DMS79 (cell line): ENCODE measurements around the gene TAPT1.
"Not testable (repeated sequence)": the region's sequence is repeated elsewhere in the genome, so short reads cannot be mapped to it uniquely, and the experiment has no call there.

ENCODE experiments used
- DNase-seq: peaks from one replicate; lab custom pipeline; 2025; lab: John Stamatoyannopoulos, UW

TAPT1 gene, protein sequence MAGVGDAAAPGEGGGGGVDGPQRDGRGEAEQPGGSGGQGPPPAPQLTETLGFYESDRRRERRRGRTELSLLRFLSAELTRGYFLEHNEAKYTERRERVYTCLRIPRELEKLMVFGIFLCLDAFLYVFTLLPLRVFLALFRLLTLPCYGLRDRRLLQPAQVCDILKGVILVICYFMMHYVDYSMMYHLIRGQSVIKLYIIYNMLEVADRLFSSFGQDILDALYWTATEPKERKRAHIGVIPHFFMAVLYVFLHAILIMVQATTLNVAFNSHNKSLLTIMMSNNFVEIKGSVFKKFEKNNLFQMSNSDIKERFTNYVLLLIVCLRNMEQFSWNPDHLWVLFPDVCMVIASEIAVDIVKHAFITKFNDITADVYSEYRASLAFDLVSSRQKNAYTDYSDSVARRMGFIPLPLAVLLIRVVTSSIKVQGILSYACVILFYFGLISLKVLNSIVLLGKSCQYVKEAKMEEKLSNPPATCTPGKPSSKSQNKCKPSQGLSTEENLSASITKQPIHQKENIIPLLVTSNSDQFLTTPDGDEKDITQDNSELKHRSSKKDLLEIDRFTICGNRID

DNA sequence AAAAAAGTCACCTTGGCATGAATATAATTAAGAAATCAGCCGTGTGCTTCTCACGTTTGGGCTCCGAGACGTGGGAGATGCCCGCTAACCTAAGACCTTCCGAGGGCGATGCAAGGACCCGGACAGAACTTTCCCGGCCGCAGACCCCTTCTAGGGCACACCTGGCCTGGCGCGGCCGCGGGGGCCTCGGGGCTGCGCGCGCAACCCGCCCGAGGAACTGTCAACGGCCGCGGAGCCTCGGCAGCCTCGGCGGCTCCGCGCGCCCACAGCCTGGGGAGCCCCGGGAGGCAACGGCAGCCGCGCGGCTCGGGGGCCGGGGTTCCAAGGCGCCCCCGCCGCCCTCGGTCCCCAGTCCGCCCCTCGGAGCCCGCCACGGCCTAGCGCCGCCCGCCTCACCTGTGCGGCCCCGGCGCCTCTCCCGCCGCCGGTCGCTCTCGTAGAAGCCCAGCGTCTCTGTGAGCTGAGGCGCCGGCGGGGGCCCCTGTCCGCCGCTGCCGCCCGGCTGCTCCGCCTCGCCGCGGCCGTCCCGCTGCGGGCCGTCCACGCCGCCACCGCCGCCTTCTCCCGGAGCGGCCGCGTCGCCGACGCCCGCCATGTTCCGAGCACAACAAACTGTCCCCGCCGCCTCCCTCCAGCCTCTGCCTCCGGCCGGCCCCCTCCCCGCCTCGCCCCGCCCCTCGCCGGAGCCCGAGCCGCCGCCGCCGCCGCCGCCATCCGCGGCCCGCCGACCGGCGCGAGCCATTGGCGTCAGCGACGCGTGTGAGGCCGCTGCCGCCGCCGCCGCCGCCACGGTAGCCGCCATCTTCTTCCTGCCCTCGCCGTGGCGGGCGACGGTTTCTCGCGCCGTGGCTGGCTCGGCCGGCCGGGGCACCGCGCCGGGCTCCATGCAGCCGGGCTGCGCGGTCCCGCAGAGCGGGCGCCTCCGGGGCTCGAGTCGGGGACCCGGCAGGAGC, at the start of gene TAPT1:
TSS of gene TAPT1 (minus strand) at position 609 of the 953 bp plus-strand sequence. CDS start at position 595, 14 bp downstream.
- no peak for DNase-seq

DNA sequence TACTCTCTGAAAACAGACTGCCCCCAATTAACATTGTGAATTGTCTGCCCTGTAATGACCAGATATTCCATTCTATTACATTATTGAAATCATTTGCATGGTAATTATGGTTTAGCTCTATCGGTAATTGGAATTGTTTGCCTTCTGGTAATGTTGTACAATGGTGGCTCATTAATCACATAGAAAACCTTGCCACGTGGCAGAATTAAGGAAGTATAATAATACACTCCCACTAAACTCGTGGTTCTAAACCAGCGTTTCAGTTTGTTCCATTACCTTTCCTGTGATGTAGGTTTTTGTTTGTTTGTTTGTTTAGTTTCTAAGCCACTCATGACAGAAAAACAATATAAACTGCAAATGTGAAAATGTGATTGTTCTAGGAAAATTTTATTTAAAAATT, 45.1 kb upstream of the TAPT1 start:
- DNase-seq = no peak

DNA sequence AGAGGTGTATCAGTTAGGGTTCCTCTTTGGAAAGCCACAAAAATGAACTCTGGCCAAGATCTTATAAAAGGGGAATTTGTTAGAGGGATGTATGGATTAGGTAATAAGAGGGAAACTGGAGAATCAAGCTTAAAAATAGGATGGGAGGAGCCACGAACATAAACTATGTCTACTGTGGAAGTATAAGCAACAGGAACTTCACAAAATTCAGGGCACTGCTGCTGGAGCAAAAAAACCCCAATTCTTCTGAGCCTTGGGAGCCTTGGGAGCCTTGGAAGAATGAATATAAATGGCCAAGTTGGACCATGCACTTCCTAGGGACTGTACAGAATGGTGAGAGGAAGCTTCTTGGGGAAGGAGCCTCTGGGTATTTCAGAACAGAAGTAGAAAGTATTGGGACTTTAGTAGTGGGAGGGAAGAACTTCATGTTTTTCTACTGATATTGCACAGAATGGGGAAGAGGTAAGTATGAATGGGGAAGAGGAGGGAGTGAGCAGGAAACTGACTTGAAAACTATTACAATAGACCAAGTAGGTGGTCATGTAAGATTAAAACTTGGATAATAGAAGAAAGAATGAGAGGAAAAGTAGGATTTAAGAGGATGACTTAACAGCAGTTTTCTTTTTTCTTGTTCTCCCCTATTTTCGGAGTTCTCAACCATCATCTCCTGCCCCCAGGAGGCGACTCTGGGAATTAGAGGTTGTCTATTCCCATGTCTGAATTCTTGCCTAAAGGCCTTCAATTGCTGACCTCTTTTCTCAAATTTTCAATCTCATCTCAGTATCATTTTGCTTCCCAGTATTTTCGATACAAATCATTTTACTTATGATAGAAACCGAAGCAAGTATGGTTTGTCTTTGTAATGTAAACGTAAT, 44.4 kb upstream of the TAPT1 start:
- no peak for DNase-seq

DNA sequence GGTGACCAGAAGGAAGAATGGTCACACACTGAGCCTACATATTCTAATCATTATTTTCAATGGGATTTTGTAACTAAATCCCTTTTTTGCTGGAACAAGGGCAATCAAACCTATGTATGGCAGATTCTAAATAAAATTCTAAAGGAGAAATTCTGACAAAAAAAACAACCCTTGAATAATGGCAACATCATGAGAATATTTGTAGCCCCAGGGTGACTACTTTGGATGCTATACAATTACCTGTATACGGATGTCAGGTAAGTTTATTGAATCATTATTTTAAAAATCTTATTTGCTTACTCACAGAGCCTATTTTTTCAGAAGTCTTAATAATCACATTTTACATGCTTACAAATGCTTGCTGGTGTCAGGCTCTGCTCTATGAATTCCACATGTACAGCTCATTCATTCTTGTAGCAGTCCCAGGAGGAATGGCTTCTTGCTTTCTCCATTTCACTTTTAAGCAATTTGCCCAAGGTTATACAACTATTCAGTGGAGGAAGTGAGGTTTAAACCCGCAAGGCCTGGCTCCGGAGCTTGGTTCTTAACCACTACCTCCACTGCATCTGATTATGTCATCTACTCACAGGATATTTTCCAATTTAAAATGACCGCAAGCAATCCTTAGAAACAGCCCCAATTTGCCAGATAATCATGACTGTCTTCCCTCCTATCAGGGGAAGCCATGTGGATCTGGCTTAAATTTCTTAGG, 43.6 kb upstream of the TAPT1 start:
- DNase-seq = not testable (repeated sequence)

DNA sequence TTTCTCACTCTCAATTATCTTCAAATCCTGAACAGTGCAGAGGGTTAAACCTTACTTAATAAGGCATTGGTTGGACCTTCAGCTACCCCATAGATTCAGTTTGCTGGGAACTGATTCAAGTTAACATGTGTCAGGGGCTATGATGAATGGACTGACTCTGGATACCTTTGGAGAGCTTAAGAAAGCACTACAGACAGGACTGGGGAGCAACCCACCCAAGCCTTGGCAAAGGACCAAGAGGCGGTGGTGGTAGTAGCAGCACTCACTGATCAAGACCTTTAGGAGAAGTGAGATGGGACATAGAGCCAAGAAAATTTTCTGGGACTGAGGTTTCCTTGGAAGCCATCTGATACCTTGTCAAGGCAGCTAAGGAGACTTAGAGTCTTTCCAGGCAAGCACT, 43.0 kb upstream of the TAPT1 start:
- no peak for DNase-seq

DNA sequence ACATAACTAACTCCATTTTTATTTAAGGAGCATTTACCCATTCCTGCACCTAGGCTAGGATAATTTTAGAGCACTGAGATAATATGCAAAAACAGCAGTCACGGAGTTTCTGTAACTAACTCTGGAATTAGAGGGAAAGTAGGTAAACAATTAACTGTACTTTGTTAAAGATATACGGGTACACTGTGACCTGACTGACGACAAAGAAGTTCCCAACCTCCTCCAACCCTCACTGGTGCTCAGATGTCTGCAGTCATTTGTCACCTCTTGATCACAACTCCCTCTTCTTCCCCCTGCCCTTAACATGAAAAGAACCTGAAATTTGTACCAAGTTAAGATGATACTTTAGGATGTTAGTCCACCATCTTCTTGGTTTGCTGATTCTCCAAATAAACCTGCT, 42.0 kb upstream of the TAPT1 start:
- no peak for DNase-seq

DNA sequence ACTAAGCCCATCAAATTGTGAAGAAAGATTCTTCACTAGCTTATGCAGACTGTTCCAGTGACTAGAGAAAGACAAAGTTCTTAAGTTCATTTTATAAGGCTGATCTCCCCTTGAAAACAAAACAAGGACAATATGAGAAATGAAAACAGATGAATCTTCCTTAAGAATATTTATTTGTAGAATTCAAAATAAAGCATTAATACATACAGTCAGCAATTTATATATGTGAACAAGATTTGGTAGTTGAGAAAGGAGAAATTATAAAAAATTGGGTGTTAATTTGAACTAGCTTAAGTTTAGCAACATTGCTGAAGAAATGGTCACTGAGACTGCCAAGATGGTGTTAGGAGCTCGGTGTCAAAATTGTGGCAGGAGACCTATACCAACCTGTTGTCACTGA, 41.4 kb upstream of the TAPT1 start:
- DNase-seq = no peak

DNA sequence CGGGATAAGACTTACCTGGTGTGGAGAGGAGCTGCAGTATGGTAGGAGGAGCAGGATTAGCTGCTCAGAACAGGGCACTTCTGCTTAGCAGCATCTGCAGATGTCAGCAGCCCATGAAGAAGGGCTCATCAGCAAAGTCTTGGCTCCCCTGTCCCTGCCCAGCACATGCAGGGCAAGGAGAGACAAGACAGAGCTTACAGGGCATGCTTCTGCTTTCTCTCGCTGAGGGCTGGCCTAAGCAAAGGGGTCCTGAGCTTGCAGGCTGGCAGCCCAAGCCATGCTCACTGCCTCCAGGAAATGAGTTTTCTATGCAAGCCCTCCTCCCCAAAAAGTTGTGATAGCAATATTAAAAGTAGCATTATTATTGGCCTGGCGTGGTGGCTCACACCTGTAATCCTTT, 39.5 kb upstream of the TAPT1 start:
- no peak for DNase-seq

DNA sequence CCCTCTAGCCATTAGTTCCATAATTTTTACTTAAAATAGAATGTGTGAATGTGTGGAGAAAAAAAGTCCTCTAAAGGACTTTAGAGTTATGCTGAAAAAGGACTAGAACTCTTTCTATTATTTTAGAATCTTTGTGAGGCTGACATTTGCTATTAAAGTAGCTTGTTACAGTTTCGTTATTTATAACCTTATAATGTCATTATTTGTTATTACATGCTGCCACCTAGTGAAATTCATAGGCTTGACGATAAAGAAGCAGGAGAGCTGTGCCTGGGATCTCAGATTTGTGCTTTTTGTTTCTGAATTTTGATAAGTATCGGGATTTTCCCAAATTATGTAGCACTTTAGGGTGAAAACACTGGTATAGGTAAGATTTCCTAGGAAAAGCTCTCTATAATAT, 38.5 kb upstream of the TAPT1 start:
- DNase-seq = peak; percentile 24

DNA sequence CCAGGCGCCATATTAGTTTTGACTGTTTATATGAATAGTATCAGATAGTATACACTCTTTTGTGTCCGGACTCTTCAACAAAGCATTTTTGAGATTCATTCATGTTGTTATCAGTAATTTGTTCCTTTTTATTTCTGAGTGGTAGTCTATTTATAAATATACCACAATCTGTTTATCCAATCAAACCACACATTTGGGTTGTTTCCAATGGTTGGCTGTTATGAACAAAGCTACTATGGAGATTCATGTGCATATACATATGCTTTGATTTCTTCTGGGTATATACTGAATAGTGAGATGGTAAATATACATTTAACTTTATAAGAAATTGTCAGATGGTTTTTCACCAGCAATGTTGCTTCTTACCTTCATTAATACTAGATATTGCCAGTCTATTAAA, 36.8 kb upstream of the TAPT1 start:
- DNase-seq = no peak

DNA sequence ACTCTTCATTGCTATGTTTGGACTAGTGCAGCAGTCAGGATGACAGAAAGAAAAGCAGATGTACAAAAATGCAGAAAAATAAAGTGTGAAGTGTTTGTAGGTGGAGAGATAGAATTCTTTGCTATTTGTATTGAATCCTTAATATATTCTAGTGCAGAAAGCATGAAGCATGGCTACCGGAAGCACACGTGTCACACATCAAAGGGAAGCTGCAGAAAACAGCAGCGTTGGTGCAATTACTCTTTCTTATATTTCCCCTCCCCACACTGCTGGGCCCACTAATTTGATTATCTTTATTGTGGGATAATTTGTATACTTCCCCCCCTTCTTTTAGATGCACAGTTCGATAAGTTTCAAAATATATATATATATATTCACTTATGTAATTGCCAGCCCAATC, 35.9 kb upstream of the TAPT1 start:
- DNase-seq = no peak

DNA sequence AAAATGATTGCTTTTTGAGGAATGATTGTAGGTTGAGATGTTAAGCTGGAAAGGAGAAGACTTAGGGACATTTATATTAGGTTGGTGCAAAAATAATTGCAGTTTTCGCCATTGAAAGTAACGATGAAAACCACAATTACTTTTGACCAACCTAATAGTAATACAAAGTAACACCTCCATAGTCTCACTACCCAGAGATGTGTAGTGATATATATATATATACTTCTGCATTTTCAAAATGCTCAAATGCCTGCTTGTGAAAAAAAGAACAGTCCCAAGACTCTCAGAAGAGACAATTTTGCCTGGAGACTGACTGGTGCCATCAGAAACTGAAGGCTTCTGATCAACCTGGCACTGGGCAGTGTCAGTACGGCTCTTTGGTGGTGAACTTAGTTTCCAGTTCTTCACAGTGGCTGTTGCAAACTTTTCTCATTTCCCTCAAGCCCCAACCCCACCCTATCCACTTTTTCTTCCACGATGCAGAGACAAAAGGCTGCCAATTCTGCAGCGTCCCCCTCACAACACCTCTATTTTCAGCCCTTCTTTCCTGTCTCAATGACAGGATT, 35.1 kb upstream of the TAPT1 start:
- DNase-seq = no peak

DNA sequence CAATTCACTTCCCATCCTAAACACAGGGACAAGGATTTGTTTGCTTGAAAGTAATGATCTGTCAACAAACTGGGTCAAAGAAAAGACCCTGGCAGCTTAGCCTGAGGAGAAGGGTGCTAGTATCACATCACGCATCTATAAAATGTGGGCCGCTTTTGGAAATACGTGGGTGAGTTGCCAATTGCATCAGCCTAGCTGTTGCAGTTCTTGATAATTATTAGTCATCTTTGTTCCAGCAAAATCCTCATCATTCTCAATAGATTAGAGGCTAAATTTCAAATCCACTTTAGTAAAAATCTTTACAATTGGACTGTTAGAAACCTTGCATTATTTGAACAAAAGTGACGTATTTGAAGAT, 33.6 kb upstream of the TAPT1 start:
- DNase-seq = no peak

DNA sequence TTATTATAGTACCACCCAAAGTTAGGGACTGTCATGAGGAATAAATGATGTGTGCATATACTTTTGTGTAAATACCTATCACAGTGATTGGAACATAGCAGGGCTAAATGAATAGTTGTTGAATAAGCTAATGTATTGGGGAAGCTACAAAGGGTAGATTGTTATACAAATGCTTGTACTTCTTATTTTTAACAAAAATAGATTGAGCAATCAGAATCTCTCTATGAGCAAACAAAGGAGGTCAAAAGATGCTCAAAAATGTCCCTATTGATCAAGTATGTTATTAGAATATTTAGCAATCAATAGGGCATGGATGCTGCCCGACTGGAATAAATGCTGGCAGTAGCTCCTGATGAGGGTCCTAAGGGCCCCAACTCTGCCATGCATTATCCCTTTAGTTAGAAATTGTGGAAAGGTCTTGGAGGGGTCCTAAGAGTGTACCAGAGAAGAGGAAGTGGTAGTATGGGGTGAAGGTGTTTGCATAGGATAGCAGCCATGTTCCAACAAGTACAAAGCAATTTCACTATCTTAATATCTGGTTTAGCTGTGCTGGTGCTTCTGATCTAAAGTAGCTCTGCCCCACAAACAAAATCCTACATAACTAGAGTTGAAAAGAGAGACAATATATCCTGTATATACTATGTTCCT, 33.1 kb upstream of the TAPT1 start:
- DNase-seq = no peak

DNA sequence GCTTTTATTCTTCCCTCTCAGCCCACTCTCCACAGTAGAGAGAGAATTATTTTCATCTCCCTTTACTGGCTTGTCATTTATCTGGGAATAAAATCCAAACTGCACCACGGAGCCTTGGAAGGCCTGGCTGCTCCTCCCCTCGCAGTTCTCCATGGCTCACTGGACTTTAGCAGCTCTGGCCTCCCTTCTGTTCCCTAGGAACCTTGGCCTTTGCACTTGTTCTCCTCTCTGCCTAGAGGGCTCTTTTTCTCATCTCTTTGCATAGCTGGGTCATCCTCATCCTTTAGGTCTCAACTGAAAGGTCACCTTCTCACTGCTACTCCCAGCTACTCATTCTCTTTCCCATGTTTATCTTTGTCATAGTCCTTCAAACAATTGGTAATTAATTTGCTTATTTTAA, 31.3 kb upstream of the TAPT1 start:
- no peak for DNase-seq

DNA sequence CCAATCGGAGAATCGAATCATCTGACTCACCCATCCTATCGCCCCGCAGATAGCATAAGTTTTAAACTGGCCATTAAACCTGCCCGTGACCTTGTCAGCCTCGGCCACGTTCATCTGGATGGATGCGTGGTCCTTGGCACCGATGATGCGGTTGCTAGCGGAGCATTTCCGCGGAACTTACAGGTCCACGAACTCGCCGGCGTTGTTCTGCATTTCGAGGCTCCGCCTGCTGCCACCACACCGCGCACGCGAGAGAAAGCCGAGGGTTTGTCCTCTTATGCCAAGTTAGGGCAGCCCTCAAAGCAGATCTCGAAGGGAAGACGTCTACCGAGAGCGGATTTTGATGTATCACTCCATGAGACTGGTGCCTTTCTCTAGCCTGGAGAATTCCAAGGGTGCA, 30.1 kb upstream of the TAPT1 start:
- DNase-seq = no peak

DNA sequence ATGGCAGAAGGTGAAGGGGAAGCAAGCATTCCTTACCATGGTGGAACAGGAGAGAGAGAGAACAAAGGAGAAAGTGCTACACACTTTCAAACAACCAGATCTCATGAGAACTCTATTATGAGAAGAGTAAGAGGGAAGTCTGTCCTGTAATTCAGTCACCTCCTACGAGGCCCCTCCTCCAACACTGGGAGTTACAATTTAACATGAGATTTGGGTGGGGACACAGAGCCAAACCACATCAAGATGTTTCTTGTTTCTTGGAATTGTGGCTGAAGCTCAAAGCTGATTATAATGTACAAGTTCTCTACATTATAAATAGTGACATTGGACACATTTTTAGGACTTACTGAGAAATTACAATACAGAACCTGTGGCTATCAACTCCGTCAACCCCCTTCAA, 29.5 kb upstream of the TAPT1 start:
- no peak for DNase-seq

DNA sequence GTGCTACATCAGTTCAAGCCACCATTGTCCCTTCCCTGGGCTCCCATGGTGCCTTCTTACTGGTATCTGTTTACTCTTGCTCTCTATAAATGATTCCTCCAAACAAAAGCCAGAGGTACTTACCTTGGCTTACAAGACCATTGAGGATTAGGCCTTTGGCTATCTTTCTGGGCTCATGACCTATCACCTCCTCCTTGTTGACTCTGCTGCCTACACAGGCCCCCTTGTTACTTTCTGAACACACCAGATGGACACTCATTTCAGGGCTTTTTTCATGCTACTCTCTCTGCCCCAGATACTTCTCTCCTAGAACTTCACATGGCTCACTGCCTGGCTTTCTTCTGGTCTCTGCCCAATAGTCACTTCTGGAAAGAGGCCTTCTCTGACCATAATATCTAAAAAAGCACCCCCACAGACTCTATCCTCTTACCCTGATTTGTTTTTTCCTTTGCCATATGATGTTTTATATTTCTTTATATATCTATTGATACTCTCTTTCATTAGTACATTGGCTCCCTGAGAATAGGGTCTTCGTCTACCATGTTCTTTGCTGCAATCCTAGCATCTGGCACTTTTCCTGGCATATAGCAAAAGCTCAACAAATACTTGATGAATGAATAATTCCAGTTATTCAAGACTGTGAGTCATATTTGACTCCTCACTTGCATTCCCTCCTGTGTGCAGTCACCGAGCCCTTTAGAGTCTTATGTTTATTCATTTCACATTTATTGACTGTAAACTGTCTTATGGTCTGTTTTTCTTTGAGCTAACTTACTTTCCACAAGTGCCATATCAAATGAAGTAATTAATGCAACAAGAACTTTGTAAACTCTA, 27.1 kb upstream of the TAPT1 start:
- DNase-seq = no peak

DNA sequence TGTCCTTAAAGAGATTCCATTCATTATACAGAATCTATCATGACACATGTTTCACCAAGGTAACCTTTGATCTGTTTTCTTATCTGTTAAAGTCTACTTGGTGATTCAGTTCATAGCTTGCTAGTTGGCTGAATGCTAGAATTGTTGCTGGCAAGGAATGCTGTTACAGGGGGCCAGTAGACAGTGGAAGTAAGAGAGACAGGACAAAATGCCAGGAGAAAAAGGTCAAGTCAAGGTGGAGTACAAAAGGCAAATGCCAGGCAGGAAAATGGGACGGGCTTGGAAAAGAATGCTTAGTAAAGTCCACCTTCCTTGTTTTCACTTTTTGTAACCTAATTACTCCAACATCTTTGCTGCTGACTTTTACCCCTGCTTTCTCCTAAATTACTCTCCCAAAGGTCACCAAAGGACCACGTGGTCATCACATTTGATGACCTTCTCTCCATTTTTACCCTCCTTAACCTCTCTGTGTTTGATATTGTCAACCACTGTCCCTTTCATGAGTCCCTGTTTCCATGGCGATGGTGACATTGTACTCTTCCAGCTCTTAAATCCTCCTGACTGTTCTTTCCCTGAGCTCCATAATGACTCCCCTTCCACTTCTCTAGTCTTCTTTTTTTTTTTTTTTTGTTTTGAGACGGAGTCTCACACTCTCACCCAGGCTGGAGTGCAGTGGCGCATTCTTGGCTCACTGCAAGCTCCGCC, 24.5 kb upstream of the TAPT1 start:
- DNase-seq = no peak
